H1 (cell line): ENCODE data around the gene COL21A1. TPM values are rescaled to one million over a fixed set of nuclear protein-coding genes. Genes with fewer than 3 reads are reported as not detected.

Experiments used
- CTCF ChIA-PET: fragments of 300-600 bp; sonication (Branson Sonifier 250); formaldehyde crosslinking; loops from one replicate; lab custom pipeline; 2021; ENCODE audit not compliant: partially characterized antibody; lab: Charles Lee
- POLR2A ChIA-PET: fragments of 300-600 bp; sonication (Branson Sonifier 250); formaldehyde crosslinking; loops from one replicate; lab custom pipeline; 2021; ENCODE audit warnings: inconsistent platforms; ENCODE audit not compliant: partially characterized antibody; lab: Charles Lee
- DNase-seq, 2 experiments: peaks; one replicate each; pipeline versions ENCODE4 v3.0.0 to v3.0.0-alpha.2; 2010 to 2022; ENCODE audit warnings: low spot score in 2 of 2, low read depth in 1 of 2, mixed read lengths in 1 of 2
- FAIRE-seq: peaks from 2 replicates; lab custom pipeline; 2011; peaks lifted over from hg19 to GRCh38; lab: Jason Lieb, UNC
- H2AFZ ChIP-seq: 2 replicates; pipeline ENCODE4 v1.8.1; 2012; ENCODE audit warnings: low read length, inconsistent platforms
- H2AK5ac ChIP-seq: 2 replicates; pipeline ENCODE4 v1.6.1; 2013; ENCODE audit warnings: low read depth, low read length
- H2BK120ac ChIP-seq: replicated peaks from 2 replicates; pipeline ENCODE3; 2013; ENCODE audit warnings: low read depth, low read length, inconsistent platforms
- H2BK12ac ChIP-seq: 2 replicates; pipeline ENCODE4 v1.6.1; 2013; ENCODE audit warnings: low read depth, low read length
- H2BK15ac ChIP-seq: 2 replicates; pipeline ENCODE4 v1.6.1; 2013; ENCODE audit warnings: low read length
- H2BK20ac ChIP-seq: 2 replicates; pipeline ENCODE4 v1.6.1; 2013; ENCODE audit warnings: low read length
- H2BK5ac ChIP-seq: 2 replicates; pipeline ENCODE4 v1.6.1; 2013; ENCODE audit warnings: low read depth, low read length
- H3K14ac ChIP-seq: 2 replicates; pipeline ENCODE4 v1.6.1; 2013; ENCODE audit warnings: inconsistent platforms; ENCODE audit not compliant: insufficient read length
- H3K18ac ChIP-seq: 2 replicates; pipeline ENCODE4 v1.6.1; 2013; ENCODE audit warnings: low read length; ENCODE audit errors: extremely low read depth
- H3K23ac ChIP-seq: 2 replicates; pipeline ENCODE4 v1.6.1; 2013; ENCODE audit warnings: inconsistent platforms; ENCODE audit not compliant: insufficient read length
- H3K23me2 ChIP-seq: 2 replicates; pipeline ENCODE4 v1.6.1; 2013; ENCODE audit warnings: low read depth, low read length
- H3K27ac ChIP-seq: 2 replicates; pipeline ENCODE4 v1.6.1; 2011; ENCODE audit warnings: low read depth, low read length, inconsistent platforms
- H3K27me3 ChIP-seq, 4 experiments: replicated peaks in 1 of 4; 1 replicate in 1 of 4; 2 replicates in 3 of 4; pipeline versions ENCODE4 v1.6.1 to v1.8.1; 2011 to 2013; ENCODE audit warnings: low read length in 3 of 4, mild to moderate bottlenecking in 3 of 4, inconsistent platforms in 2 of 4, mixed read lengths in 2 of 4, moderate library complexity in 1 of 4; ENCODE audit not compliant: control insufficient read depth in 3 of 4, insufficient read depth in 3 of 4; ENCODE audit errors: extremely low read depth in 1 of 4
- H3K36me3 ChIP-seq, 4 experiments: 2 replicates each; pipeline versions ENCODE4 v1.6.1 to v1.8.1; 2011 to 2013; ENCODE audit warnings: mild to moderate bottlenecking in 4 of 4, low read length in 3 of 4, moderate library complexity in 2 of 4, control low read depth in 1 of 4, inconsistent platforms in 1 of 4; ENCODE audit not compliant: insufficient read depth in 4 of 4, control insufficient read depth in 2 of 4
- H3K4ac ChIP-seq: replicated peaks from 2 replicates; pipeline ENCODE3; 2013; ENCODE audit warnings: low read length, low read depth, mixed read lengths, inconsistent platforms; ENCODE audit not compliant: insufficient read length
- H3K4me1 ChIP-seq, 4 experiments: replicated peaks in 1 of 4; 1 replicate in 1 of 4; 2 replicates in 3 of 4; pipeline versions ENCODE4 v1.6.1 to v1.8.1; 2011 to 2013; ENCODE audit warnings: low read length in 3 of 4, inconsistent platforms in 2 of 4, mixed read lengths in 1 of 4; ENCODE audit not compliant: insufficient read depth in 4 of 4, control insufficient read depth in 3 of 4
- H3K4me2 ChIP-seq, 2 experiments: 2 replicates each; pipeline versions ENCODE4 v1.6.1 to v1.8.1; 2011 to 2013; ENCODE audit warnings: low read depth in 2 of 2, low read length in 2 of 2, control low read depth in 1 of 2, inconsistent platforms in 1 of 2, mild to moderate bottlenecking in 1 of 2; ENCODE audit not compliant: insufficient read depth in 1 of 2
- H3K4me3 ChIP-seq, 4 experiments: fragments of 200-600, 300-600 bp in 1 of 4; sonication (generic), shearing (Covaris generic), sonication (Bioruptor Twin) in 1 of 4; 2 replicates each; pipeline versions ENCODE4 v1.5.1 to v1.8.1; 2011 to 2016; ENCODE audit warnings: low read length in 4 of 4, low read depth in 3 of 4, control low read depth in 2 of 4, inconsistent platforms in 2 of 4, mild to moderate bottlenecking in 2 of 4, mixed read lengths in 1 of 4, moderate library complexity in 1 of 4; ENCODE audit not compliant: insufficient read depth in 2 of 4; ENCODE audit errors: extremely low read depth in 1 of 4
- H3K56ac ChIP-seq: replicated peaks from 2 replicates; pipeline ENCODE3; 2013; ENCODE audit warnings: low read depth, mild to moderate bottlenecking, mixed read lengths, low read length, inconsistent platforms; ENCODE audit not compliant: insufficient read length
- H3K79me1 ChIP-seq: 2 replicates; pipeline ENCODE4 v1.6.1; 2013; ENCODE audit warnings: low read depth, low read length, control low read depth
- H3K79me2 ChIP-seq, 2 experiments: 2 replicates each; pipeline versions ENCODE4 v1.6.1 to v1.8.1; 2012 to 2013; ENCODE audit warnings: low read length in 2 of 2, mild to moderate bottlenecking in 2 of 2, inconsistent platforms in 1 of 2; ENCODE audit not compliant: insufficient read depth in 2 of 2, control insufficient read depth in 1 of 2
- H3K9ac ChIP-seq, 4 experiments: replicated peaks in 1 of 4; 1 replicate in 1 of 4; 2 replicates in 3 of 4; pipeline versions ENCODE4 v1.6.1 to v1.8.1; 2011 to 2013; ENCODE audit warnings: low read depth in 3 of 4, low read length in 3 of 4, control low read depth in 2 of 4, mild to moderate bottlenecking in 2 of 4, moderate library complexity in 2 of 4, inconsistent platforms in 1 of 4; ENCODE audit errors: extremely low read depth in 1 of 4
- H3K9me3 ChIP-seq, 2 experiments: 2 replicates each; pipeline versions ENCODE4 v1.6.1 to v1.8.1; 2012 to 2013; ENCODE audit warnings: mild to moderate bottlenecking in 2 of 2, moderate library complexity in 2 of 2, control low read depth in 1 of 2, inconsistent platforms in 1 of 2, low read depth in 1 of 2, low read length in 1 of 2, mixed read lengths in 1 of 2; ENCODE audit not compliant: insufficient read depth in 2 of 2
- H4K20me1 ChIP-seq, 2 experiments: replicated peaks in 1 of 2; 2 replicates each; pipeline versions ENCODE3 to v1.8.1; 2011 to 2013; ENCODE audit warnings: inconsistent platforms in 2 of 2, low read length in 2 of 2, mild to moderate bottlenecking in 1 of 2; ENCODE audit not compliant: insufficient read depth in 2 of 2, control insufficient read depth in 1 of 2
- H4K5ac ChIP-seq: 2 replicates; pipeline ENCODE4 v1.6.1; 2013; ENCODE audit warnings: low read length, low read depth, mixed read lengths, inconsistent platforms; ENCODE audit not compliant: insufficient read length
- H4K8ac ChIP-seq: 2 replicates; pipeline ENCODE4 v1.8.0; 2013; ENCODE audit warnings: mild to moderate bottlenecking, moderate library complexity, low read length, inconsistent platforms; ENCODE audit not compliant: insufficient read depth; ENCODE audit errors: extremely low read depth
- H4K91ac ChIP-seq: replicated peaks from 2 replicates; pipeline ENCODE3; 2013; ENCODE audit warnings: low read length, mixed read lengths, inconsistent platforms; ENCODE audit not compliant: insufficient read length
- BACH1 ChIP-seq: IDR thresholded peaks from 2 replicates; pipeline ENCODE4 v1.6.1; 2012; ENCODE audit warnings: low read length, improper control_type of control experiment
- EP300 ChIP-seq, 2 experiments: IDR thresholded peaks; 1 replicate in 1 of 2; 2 replicates in 1 of 2; pipeline ENCODE4 v1.6.1; 2011 to 2012; ENCODE audit warnings: low read depth in 2 of 2, low read length in 2 of 2, mild to moderate bottlenecking in 2 of 2, borderline replicate concordance in 1 of 2, inconsistent platforms in 1 of 2, moderate library complexity in 1 of 2
- GTF2F1 ChIP-seq: IDR thresholded peaks from 2 replicates; pipeline ENCODE4 v1.6.1; 2012; ENCODE audit warnings: low read depth, low read length, improper control_type of control experiment, borderline replicate concordance
- HDAC6 ChIP-seq: IDR thresholded peaks from one replicate; pipeline ENCODE4 v1.7.1; 2012; ENCODE audit warnings: low read depth, mild to moderate bottlenecking, inconsistent platforms, low read length, moderate library complexity
- JUND ChIP-seq: IDR thresholded peaks from 2 replicates; pipeline ENCODE4 v1.6.1; 2011; ENCODE audit warnings: mild to moderate bottlenecking, improper control_type of control experiment, low read length
- KDM5A ChIP-seq: fragments of 200-600 bp; IDR thresholded peaks from 2 replicates; pipeline ENCODE4 v1.7.1; 2012; ENCODE audit warnings: mild to moderate bottlenecking, low read length, inconsistent platforms, mixed read lengths
- RFX5 ChIP-seq: IDR thresholded peaks from 2 replicates; pipeline ENCODE4 v1.6.1; 2011; ENCODE audit warnings: low read depth, low read length, improper control_type of control experiment, borderline replicate concordance
- SIRT6 ChIP-seq: IDR thresholded peaks from one replicate; pipeline ENCODE4 v1.7.1; 2012; ENCODE audit warnings: low read length, inconsistent platforms
- SP1 ChIP-seq: IDR thresholded peaks from 2 replicates; pipeline ENCODE4 v1.6.1; 2011; ENCODE audit warnings: low read depth, low read length
- SRF ChIP-seq: IDR thresholded peaks from 2 replicates; pipeline ENCODE4 v1.6.1; 2011; ENCODE audit warnings: mild to moderate bottlenecking, low read depth, low read length, moderate library complexity
- TAF1 ChIP-seq: IDR thresholded peaks from 2 replicates; pipeline ENCODE4 v1.6.1; 2011; ENCODE audit warnings: mild to moderate bottlenecking, low read depth, low read length
- TEAD4 ChIP-seq: IDR thresholded peaks from 2 replicates; pipeline ENCODE4 v1.6.1; 2012; ENCODE audit warnings: low read depth, low read length, inconsistent platforms, mixed read lengths
- YY1 ChIP-seq: IDR thresholded peaks from 2 replicates; pipeline ENCODE4 v1.6.1; 2011; ENCODE audit warnings: low read depth, mild to moderate bottlenecking, low read length
- WGBS, 2 experiments: shearing (Covaris generic) in 1 of 2; methylation state at CpG; one replicate each; pipeline versions ENCODE4 v1.1.6 to v1.1.7; 2013 to 2015; ENCODE audit warnings: low lambda C conversion rate in 2 of 2, mixed read lengths in 2 of 2, inconsistent platforms in 1 of 2, low coverage in 1 of 2, missing lambda C conversion rate in 1 of 2; ENCODE audit not compliant: insufficient replicate concordance in 2 of 2, insufficient coverage in 1 of 2, insufficient read length in 1 of 2; ENCODE audit errors: extremely low coverage in 1 of 2, missing lambda C conversion rate in 1 of 2; 5-methylcytosine and 5-hydroxymethylcytosine counted together
- polyA plus RNA-seq, 7 experiments: library from polyadenylated mRNA; depleted of rRNA in 3 of 7; stranded (reverse) in 5 of 7; unstranded in 2 of 7; fragments of >200 nt in 5 of 7; fragments of 200-250 nt in 2 of 7; gene quantifications; 1 replicate in 5 of 7; 2 replicates in 1 of 7; 4 replicates in 1 of 7; pipeline versions ENCODE4 v1.2.1 to v1.2.3, GENCODE V29; 2011 to 2013; ENCODE audit warnings: missing spikeins in 2 of 7, mixed read lengths in 2 of 7
- total RNA-seq: library from RNA; stranded (reverse); fragmentation: NEBNext Ultra II Directional; extraction: Animal tissue kit (Norgen Biotek cat#: 25700); gene quantifications from 2 replicates; pipeline ENCODE4 v1.2.1, GENCODE V29; 2021
- TF ChIP-seq, protein P1 (sequence below), 3 experiments: IDR thresholded peaks; 1 replicate in 2 of 3; 2 replicates in 1 of 3; pipeline versions ENCODE4 v1.5.1 to v1.6.1; 2011; ENCODE audit warnings: low read length in 3 of 3, mild to moderate bottlenecking in 3 of 3, inconsistent platforms in 2 of 3, low read depth in 1 of 3, moderate library complexity in 1 of 3; ENCODE audit not compliant: insufficient read depth in 1 of 3; ENCODE audit errors: control extremely low read depth in 1 of 3

Gene COL21A1
- total and polyA plus RNA-seq, 2 of the 8 experiments (the other 6 are each of a cell fraction or from before 2014, with no cell fraction given), result 1.6 to 3.4 TPM

- Histone ChIP-seq H2AFZ (no peak overlapping the region), H3K23ac (no peak overlapping the region), H4K20me1 (no peaks in the 10 kb centered on the region), H3K4ac (no peak overlapping the region), H2AK5ac (no peak overlapping the region), H3K4me1 (no peaks in the 10 kb centered on the region), H4K5ac (no peak overlapping the region), H3K18ac (no peak overlapping the region), H2BK20ac (no peak overlapping the region), H2BK5ac (no peak overlapping the region), H3K27me3 (no peaks in the 10 kb centered on the region), H2BK120ac (no peak overlapping the region), H3K27ac (no peak overlapping the region), H3K79me1 (no peaks in the 10 kb centered on the region), H4K8ac (no peak overlapping the region), H3K56ac (no peak overlapping the region), H3K14ac (no peak overlapping the region), H3K4me3 (no peak overlapping the region), H2BK15ac (no peak overlapping the region), H3K36me3 (no peaks in the 10 kb centered on the region), H3K23me2 (no peaks in the 10 kb centered on the region), H4K91ac (no peak overlapping the region), H2BK12ac (no peak overlapping the region), H3K9ac (no peak overlapping the region), H3K9me3 (peaks cover 5 to 12% of the 10 kb centered on the region in 2 experiments; a peak in 2 of 4 replicates), H3K4me2 (no peak overlapping the region), H3K79me2 (no peaks in the 10 kb centered on the region)
- DNase-seq (no peak), FAIRE-seq (no peak)
- ChIA-PET CTCF (no interaction called here), POLR2A (no interaction called here)
- 46% methylated on average over 1 of the region's 1 CpG; no CpG with 5 or more reads in 1 of the 2 experiments for WGBS, 2 experiments
- no peak for TF ChIP-seq BACH1
- no peak for TF ChIP-seq JUND
- TF ChIP-seq TAF1, result no peak
- TF ChIP-seq EP300 (IDR thresholded peaks at IDR 0.05; ENCODE audit: borderline replicate concordance in 1 of 2, low read depth in 2 of 2, low read length in 2 of 2), result no peak
- no peak for TF ChIP-seq KDM5A
- TF ChIP-seq, protein P1, sequence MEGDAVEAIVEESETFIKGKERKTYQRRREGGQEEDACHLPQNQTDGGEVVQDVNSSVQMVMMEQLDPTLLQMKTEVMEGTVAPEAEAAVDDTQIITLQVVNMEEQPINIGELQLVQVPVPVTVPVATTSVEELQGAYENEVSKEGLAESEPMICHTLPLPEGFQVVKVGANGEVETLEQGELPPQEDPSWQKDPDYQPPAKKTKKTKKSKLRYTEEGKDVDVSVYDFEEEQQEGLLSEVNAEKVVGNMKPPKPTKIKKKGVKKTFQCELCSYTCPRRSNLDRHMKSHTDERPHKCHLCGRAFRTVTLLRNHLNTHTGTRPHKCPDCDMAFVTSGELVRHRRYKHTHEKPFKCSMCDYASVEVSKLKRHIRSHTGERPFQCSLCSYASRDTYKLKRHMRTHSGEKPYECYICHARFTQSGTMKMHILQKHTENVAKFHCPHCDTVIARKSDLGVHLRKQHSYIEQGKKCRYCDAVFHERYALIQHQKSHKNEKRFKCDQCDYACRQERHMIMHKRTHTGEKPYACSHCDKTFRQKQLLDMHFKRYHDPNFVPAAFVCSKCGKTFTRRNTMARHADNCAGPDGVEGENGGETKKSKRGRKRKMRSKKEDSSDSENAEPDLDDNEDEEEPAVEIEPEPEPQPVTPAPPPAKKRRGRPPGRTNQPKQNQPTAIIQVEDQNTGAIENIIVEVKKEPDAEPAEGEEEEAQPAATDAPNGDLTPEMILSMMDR (IDR thresholded peaks at IDR 0.05; ENCODE audit: control extremely low read depth in 1 of 3, insufficient read depth in 1 of 3, low read depth in 1 of 3, low read length in 3 of 3), result no peak
- no peak for TF ChIP-seq SP1
- TF ChIP-seq SIRT6, result no peak
- no peak for TF ChIP-seq YY1
- no peak for TF ChIP-seq TEAD4
- no peak for TF ChIP-seq RFX5
- no peak for TF ChIP-seq SRF
- TF ChIP-seq HDAC6, result no peak
- no peak for TF ChIP-seq GTF2F1
These were observed 78.8 kb downstream of the COL21A1 start for GRCh38 chr6:56168596-56168995.
